Activated B cell treated with CpG ODN at 0.5 μM for 24 hours (primary cell): ENCODE results near the gene EMX1. TPM values are rescaled to one million over a fixed set of nuclear protein-coding genes. Genes with fewer than 3 reads are reported as not detected.

Source experiments
- ATAC-seq: fragments of 200-7000 bp; cut with Tn5 transposase; one replicate; pipeline ENCODE4 v1.10.0; 2021; ENCODE audit warnings: low read depth, mild to moderate bottlenecking, moderate library complexity
- CTCF ChIA-PET: fragments of 350-600 bp; sonication (Branson Sonifier 250); formaldehyde crosslinking; loops from one replicate; lab custom pipeline; 2021; ENCODE audit warnings: antibody characterized with exemption; lab: Charles Lee
- POLR2A ChIA-PET: fragments of 350-600 bp; sonication (Branson Sonifier 250); formaldehyde crosslinking; loops from one replicate; lab custom pipeline; 2021; ENCODE audit warnings: antibody characterized with exemption; lab: Charles Lee
- DNase-seq: peaks from one replicate; pipeline ENCODE4 v3.0.0; 2022
- H3K27ac Mint-ChIP-seq: one replicate; pipeline ENCODE4 v1.8.0; 2020; ENCODE audit warnings: mixed read lengths
- H3K27me3 Mint-ChIP-seq: one replicate; pipeline ENCODE4 v1.8.0; 2021; ENCODE audit warnings: mixed read lengths
- H3K36me3 Mint-ChIP-seq: one replicate; pipeline ENCODE4 v1.8.0; 2021; ENCODE audit warnings: low read depth, mixed read lengths
- H3K4me1 Mint-ChIP-seq: one replicate; pipeline ENCODE4 v1.8.0; 2021; ENCODE audit warnings: mixed read lengths
- H3K4me3 Mint-ChIP-seq: one replicate; pipeline ENCODE4 v1.8.0; 2020; ENCODE audit warnings: mild to moderate bottlenecking, mixed read lengths
- H3K9me3 Mint-ChIP-seq: one replicate; pipeline ENCODE4 v1.8.0; 2020; ENCODE audit warnings: mixed read lengths
- CTCF ChIP-seq: fragments of 200-600 bp; IDR thresholded peaks from one replicate; pipeline ENCODE4 v1.8.0; 2022; ENCODE audit warnings: antibody characterized with exemption, mild to moderate bottlenecking
- intact Hi-C: fragments of 100-400 bp; cut with micrococcal nuclease; formaldehyde crosslinking; loops from one replicate; pipeline ENCODE4 v1.15.1; 2024
- total RNA-seq: library from RNA; stranded (reverse); gene quantifications from 2 replicates; pipeline ENCODE4 v1.2.3, GENCODE V29; 2022

Gene EMX1
- total RNA-seq, 1 donor from 2014 or later, result 0.22 TPM

GRCh38 chr2:72937356-72937669, 20.0 kb downstream of the EMX1 start:
- CTCF ChIA-PET, result no interaction called here
- no peak overlapping the region for H3K27ac Mint-ChIP-seq

GRCh38 chr2:72938455-72938854, 21.1 kb downstream of the EMX1 start:
- ChIA-PET CTCF (no interaction called here), POLR2A (no interaction called here)
- no peak for DNase-seq
- H3K36me3 Mint-ChIP-seq, result no peaks in the 10 kb centered on the region
- no peak for ATAC-seq
- no peaks in the 10 kb centered on the region for H3K4me1 Mint-ChIP-seq
- H3K27ac Mint-ChIP-seq, result no peak overlapping the region
- no peaks in the 10 kb centered on the region for H3K9me3 Mint-ChIP-seq
- no peak overlapping the region for H3K4me3 Mint-ChIP-seq
- no peak for TF ChIP-seq CTCF
- peaks cover 17% of the 10 kb centered on the region for H3K27me3 Mint-ChIP-seq
- intact Hi-C loops, result no loop called here

More at GRCh38 chr2:72937356-72937669, 20.0 kb downstream of the EMX1 start:
- TF ChIP-seq CTCF, result no peak
- DNase-seq, result no peak
- ATAC-seq, result no peak
- peaks cover 17% of the 10 kb centered on the region for H3K27me3 Mint-ChIP-seq
- POLR2A ChIA-PET, result no interaction called here
- H3K9me3 Mint-ChIP-seq, result no peaks in the 10 kb centered on the region
- no peaks in the 10 kb centered on the region for H3K36me3 Mint-ChIP-seq
- H3K4me1 Mint-ChIP-seq, result no peaks in the 10 kb centered on the region
- intact Hi-C loops, result no loop called here
- no peak overlapping the region for H3K4me3 Mint-ChIP-seq

DNA sequence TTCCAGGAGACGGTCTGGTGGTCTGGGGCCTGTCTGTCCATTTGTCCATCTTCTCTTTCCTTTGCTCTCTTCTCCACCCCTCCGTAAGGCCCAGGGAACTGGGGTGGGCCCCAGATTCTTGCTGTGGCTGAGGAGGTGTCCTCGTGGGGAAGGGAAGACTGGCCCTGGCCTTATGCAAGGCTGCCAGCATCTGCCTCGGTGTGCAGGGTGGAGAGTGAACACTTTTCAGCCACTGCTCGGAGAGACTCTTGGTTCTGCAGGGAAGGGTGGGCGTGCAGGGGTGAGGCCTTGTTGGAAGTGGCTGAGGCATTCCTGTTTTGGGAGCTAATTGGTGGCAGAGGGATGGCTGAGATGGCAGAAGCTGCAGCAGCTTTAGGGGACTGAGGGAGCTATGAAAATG, 23.0 kb downstream of the EMX1 start:
- intact Hi-C loops, result no loop called here
- no peaks in the 10 kb centered on the region for H3K4me1 Mint-ChIP-seq
- CTCF ChIA-PET, result no interaction called here
- POLR2A ChIA-PET, result interaction anchor here (0.5 kb wide), 1 partner anchor 38 kb away, joined by 5 read pairs; no protein-coding TSS in a partner anchor
- H3K36me3 Mint-ChIP-seq, result no peaks in the 10 kb centered on the region
- ATAC-seq (no peak), DNase-seq (no peak)
- TF ChIP-seq CTCF, result no peak
- H3K9me3 Mint-ChIP-seq, result no peaks in the 10 kb centered on the region
- no peak overlapping the region for H3K4me3 Mint-ChIP-seq
- no peak overlapping the region for H3K27ac Mint-ChIP-seq
- H3K27me3 Mint-ChIP-seq, result peaks cover 10% of the 10 kb centered on the region

DNA sequence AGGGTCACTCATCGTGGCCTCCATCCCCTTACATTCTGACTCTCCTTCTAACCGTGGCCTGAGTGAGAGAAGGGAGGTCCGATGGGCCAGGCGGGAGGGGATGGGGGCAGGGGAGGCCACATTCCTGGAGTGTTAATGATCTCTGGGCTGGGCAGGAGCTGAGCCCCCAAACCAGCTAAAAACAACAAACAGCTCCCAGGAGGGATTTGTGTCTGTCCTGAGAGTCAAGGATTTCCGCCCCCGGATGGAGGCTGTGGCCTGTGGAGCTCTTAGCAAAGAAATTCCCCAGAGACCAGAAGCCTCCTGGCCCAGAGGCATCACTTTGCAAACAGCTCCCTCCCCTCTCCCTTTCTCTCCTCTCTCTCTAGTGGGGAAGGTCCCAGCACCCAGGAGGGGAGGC, 23.5 kb downstream of the EMX1 start:
- intact Hi-C loops, result no loop called here
- TF ChIP-seq CTCF, result no peak
- peaks cover 5% of the 10 kb centered on the region for H3K27me3 Mint-ChIP-seq
- ATAC-seq (no peak), DNase-seq (no peak)
- ChIA-PET POLR2A (no interaction called here), CTCF (no interaction called here)
- H3K4me3 Mint-ChIP-seq, result no peak overlapping the region
- no peak overlapping the region for H3K27ac Mint-ChIP-seq
- H3K9me3 Mint-ChIP-seq, result no peaks in the 10 kb centered on the region
- no peaks in the 10 kb centered on the region for H3K36me3 Mint-ChIP-seq
- H3K4me1 Mint-ChIP-seq, result no peaks in the 10 kb centered on the region

- ChIA-PET CTCF (no interaction called here), POLR2A (no interaction called here)
- H3K4me1 Mint-ChIP-seq, result no peaks in the 10 kb centered on the region
- intact Hi-C loops, result no loop called here
- no peaks in the 10 kb centered on the region for H3K27me3 Mint-ChIP-seq
- H3K27ac Mint-ChIP-seq, result no peak overlapping the region
- H3K9me3 Mint-ChIP-seq, result no peaks in the 10 kb centered on the region
- no peaks in the 10 kb centered on the region for H3K36me3 Mint-ChIP-seq
- DNase-seq (no peak), ATAC-seq (no peak)
- no peak for TF ChIP-seq CTCF
- H3K4me3 Mint-ChIP-seq, result no peak overlapping the region
Measured at GRCh38 chr2:72942293-72942692, 25.0 kb downstream of the EMX1 start.
